B cell (primary cell): ENCODE results near the gene TRIM17. TPM values are rescaled to one million over a fixed set of nuclear protein-coding genes. Genes with fewer than 3 reads are reported as not detected.

ENCODE experiments used
- ATAC-seq: fragments of 200-7000 bp; cut with Tn5 transposase; one replicate; pipeline ENCODE4 v1.10.0; 2021; ENCODE audit warnings: low read depth, mild to moderate bottlenecking, moderate number of reproducible peaks, moderate library complexity
- CTCF ChIA-PET: fragments of 350-600 bp; sonication (Branson Sonifier 250); formaldehyde crosslinking; loops from one replicate; lab custom pipeline; 2021; ENCODE audit warnings: antibody characterized with exemption, inconsistent platforms; lab: Charles Lee
- POLR2A ChIA-PET: fragments of 350-600 bp; sonication (Branson Sonifier 250); formaldehyde crosslinking; loops from one replicate; lab custom pipeline; 2021; ENCODE audit warnings: antibody characterized with exemption; lab: Charles Lee
- DNase-seq: peaks from one replicate; pipeline ENCODE4 v3.0.0; 2013
- H2AFZ ChIP-seq: 2 replicates; pipeline ENCODE4 v1.6.1; 2012; ENCODE audit warnings: mild to moderate bottlenecking, low read depth, low read length; ENCODE audit not compliant: insufficient read depth, poor library complexity, severe bottlenecking
- H3K27ac ChIP-seq, 2 donors: 1 replicate in 1 of 2; 2 replicates in 1 of 2; pipeline ENCODE4 v1.5.1; 2012 to 2013; ENCODE audit warnings: low read length in 2 of 2, mild to moderate bottlenecking in 2 of 2, moderate library complexity in 1 of 2
- H3K27me3 ChIP-seq, 4 experiments: fragments of 200-600 bp in 1 of 4; sonication (generic) in 1 of 4; replicated peaks in 1 of 4; 1 replicate in 2 of 4; 2 replicates in 2 of 4; pipeline versions ENCODE4 v1.6.1 to v1.7.0; 2013 to 2016; ENCODE audit warnings: low read length in 3 of 4, mild to moderate bottlenecking in 2 of 4, mixed read lengths in 1 of 4, moderate library complexity in 1 of 4; ENCODE audit not compliant: insufficient read depth in 4 of 4, control insufficient read depth in 3 of 4; ENCODE audit errors: control extremely low read depth in 1 of 4
- H3K36me3 ChIP-seq, 2 experiments: replicated peaks in 1 of 2; 1 replicate in 1 of 2; 2 replicates in 1 of 2; pipeline versions ENCODE4 v1.6.1 to v1.7.1; 2013; ENCODE audit warnings: low read length in 1 of 2; ENCODE audit not compliant: insufficient read depth in 2 of 2, control insufficient read depth in 1 of 2; ENCODE audit errors: control extremely low read depth in 1 of 2, extremely low read depth in 1 of 2
- H3K4me1 ChIP-seq, 2 donors: fragments of 200-600 bp in 1 of 2; sonication (generic) in 1 of 2; 1 replicate in 1 of 2; 2 replicates in 1 of 2; pipeline versions ENCODE4 v1.5.1 to v1.6.1; 2013 to 2017; ENCODE audit warnings: low read length in 2 of 2; ENCODE audit not compliant: control insufficient read depth in 2 of 2, insufficient read depth in 2 of 2
- H3K4me2 ChIP-seq: replicated peaks from 2 replicates; pipeline ENCODE3; 2012; ENCODE audit warnings: mild to moderate bottlenecking, low read depth, low read length; ENCODE audit not compliant: poor library complexity, severe bottlenecking
- H3K4me3 ChIP-seq, 5 experiments: fragments of 200-600 bp in 1 of 5; sonication (generic) in 1 of 5; 1 replicate in 3 of 5; 2 replicates in 2 of 5; pipeline versions ENCODE4 v1.5.1 to v1.7.0; 2011 to 2016; ENCODE audit warnings: low read length in 4 of 5, mild to moderate bottlenecking in 4 of 5, low read depth in 2 of 5, control low read depth in 1 of 5, moderate library complexity in 1 of 5; ENCODE audit not compliant: insufficient read depth in 1 of 5; ENCODE audit errors: control extremely low read depth in 1 of 5, extremely low read depth in 1 of 5
- H3K79me2 ChIP-seq: fragments of 200-600 bp; sonication (generic); one replicate; pipeline ENCODE4 v1.6.0; 2016; ENCODE audit warnings: low read length; ENCODE audit not compliant: control insufficient read depth, insufficient read depth
- H3K9ac ChIP-seq: fragments of 200-600 bp; sonication (generic); 2 replicates; pipeline ENCODE4 v1.6.1; 2017; ENCODE audit warnings: mild to moderate bottlenecking, low read length, moderate library complexity
- H3K9me3 ChIP-seq, 3 donors: one replicate each; pipeline versions ENCODE4 v1.6.1 to v1.7.1; 2013; ENCODE audit warnings: low read length in 2 of 3; ENCODE audit not compliant: control insufficient read depth in 2 of 3, insufficient read depth in 1 of 3; ENCODE audit errors: control extremely low read depth in 1 of 3
- H4K20me1 ChIP-seq: 2 replicates; pipeline ENCODE4 v1.6.0; 2012; ENCODE audit warnings: mild to moderate bottlenecking, low read length; ENCODE audit not compliant: insufficient read depth, control insufficient read depth, poor library complexity, severe bottlenecking
- H3K27ac Mint-ChIP-seq: one replicate; pipeline ENCODE4 v1.8.0; 2021; ENCODE audit warnings: mixed read lengths
- H3K27me3 Mint-ChIP-seq: one replicate; pipeline ENCODE4 v1.8.0; 2021; ENCODE audit warnings: mixed read lengths
- H3K4me1 Mint-ChIP-seq: one replicate; pipeline ENCODE4 v1.8.0; 2021; ENCODE audit warnings: mixed read lengths
- H3K4me3 Mint-ChIP-seq: one replicate; pipeline ENCODE4 v1.8.0; 2021; ENCODE audit warnings: mixed read lengths
- H3K9me3 Mint-ChIP-seq: one replicate; pipeline ENCODE4 v1.8.0; 2022; ENCODE audit warnings: mixed read lengths; ENCODE audit not compliant: insufficient read depth
- EZH2 ChIP-seq: IDR thresholded peaks from 2 replicates; pipeline ENCODE4 v1.6.1; 2012; ENCODE audit warnings: borderline replicate concordance, low read depth, mild to moderate bottlenecking, moderate library complexity, low read length; ENCODE audit not compliant: insufficient read depth, poor library complexity, severe bottlenecking
- WGBS: methylation state at CpG from one replicate; pipeline ENCODE4 v1.1.5; 2013; ENCODE audit warnings: missing lambda C conversion rate; ENCODE audit not compliant: insufficient coverage; 5-methylcytosine and 5-hydroxymethylcytosine counted together
- intact Hi-C: fragments of 100-400 bp; cut with micrococcal nuclease; formaldehyde crosslinking; loops from one replicate; pipeline ENCODE4 v1.10.0; 2022
- polyA plus RNA-seq: library from polyadenylated mRNA; depleted of rRNA; stranded (reverse); fragments of >200 nt; gene quantifications from 2 replicates; pipeline ENCODE4 v1.2.3, GENCODE V29; 2012
- total RNA-seq, 2 donors: library from RNA; stranded (reverse); fragments of 120-200 nt in 1 of 2; gene quantifications; 1 replicate in 1 of 2; 2 replicates in 1 of 2; pipeline versions ENCODE4 v1.2.3 to v1.2.4, GENCODE V29; 2013 to 2022
- TF ChIP-seq, protein P1 (sequence below): fragments of 200-600 bp; IDR thresholded peaks from one replicate; pipeline ENCODE4 v1.8.0; 2022; ENCODE audit warnings: antibody characterized with exemption, mild to moderate bottlenecking

TRIM17 gene
- total and polyA plus RNA-seq, 2 donors (not counting 1 experiment from before 2014, with no cell fraction given): not detected

DNA sequence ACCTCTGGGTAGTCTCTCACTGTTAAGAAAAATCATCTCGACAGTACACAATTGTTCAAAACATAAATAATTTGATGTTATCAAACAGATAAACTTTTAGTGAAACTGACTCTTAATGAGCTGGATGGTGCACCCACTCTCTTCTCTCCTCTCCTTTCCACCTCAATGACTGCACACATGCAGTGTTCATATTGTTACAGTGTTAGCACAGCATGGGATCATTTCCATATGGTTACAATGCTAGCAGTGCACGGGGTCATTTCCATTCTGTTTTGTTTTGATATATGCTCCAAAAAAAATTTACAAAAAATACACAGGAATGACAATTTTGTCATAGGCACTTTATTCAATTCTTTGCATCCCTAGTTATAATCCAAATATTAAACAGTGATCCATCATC, 44.2 kb upstream of the TRIM17 start:
- no peaks in the 10 kb centered on the region for H3K36me3 ChIP-seq
- H3K4me3 ChIP-seq: no peak overlapping the region
- no peak overlapping the region for H3K27ac ChIP-seq
- peaks cover 0 to 21% (median 0%) of the 10 kb centered on the region in 3 donors for H3K9me3 ChIP-seq
- Mint-ChIP-seq H3K27me3 (peaks cover 56% of the 10 kb centered on the region), H3K9me3 (no peaks in the 10 kb centered on the region), H3K27ac (no peak overlapping the region), H3K4me3 (peak overlapping the region; percentile 53), H3K4me1 (peaks cover 51% of the 10 kb centered on the region)
- no peak overlapping the region for H3K4me2 ChIP-seq
- ChIA-PET CTCF (no interaction called here), POLR2A (no interaction called here)
- no peaks in the 10 kb centered on the region for H3K79me2 ChIP-seq
- ATAC-seq (no peak), DNase-seq (no peak)
- peaks cover 46 to 49% of the 10 kb centered on the region in 2 donors for H3K4me1 ChIP-seq
- WGBS: no CpG with 5 or more reads among the region's 2 CpGs
- no peak overlapping the region for H3K9ac ChIP-seq
- H2AFZ ChIP-seq: no peak overlapping the region
- H4K20me1 ChIP-seq: no peaks in the 10 kb centered on the region
- TF ChIP-seq EZH2: no peak
- TF ChIP-seq, protein P1, sequence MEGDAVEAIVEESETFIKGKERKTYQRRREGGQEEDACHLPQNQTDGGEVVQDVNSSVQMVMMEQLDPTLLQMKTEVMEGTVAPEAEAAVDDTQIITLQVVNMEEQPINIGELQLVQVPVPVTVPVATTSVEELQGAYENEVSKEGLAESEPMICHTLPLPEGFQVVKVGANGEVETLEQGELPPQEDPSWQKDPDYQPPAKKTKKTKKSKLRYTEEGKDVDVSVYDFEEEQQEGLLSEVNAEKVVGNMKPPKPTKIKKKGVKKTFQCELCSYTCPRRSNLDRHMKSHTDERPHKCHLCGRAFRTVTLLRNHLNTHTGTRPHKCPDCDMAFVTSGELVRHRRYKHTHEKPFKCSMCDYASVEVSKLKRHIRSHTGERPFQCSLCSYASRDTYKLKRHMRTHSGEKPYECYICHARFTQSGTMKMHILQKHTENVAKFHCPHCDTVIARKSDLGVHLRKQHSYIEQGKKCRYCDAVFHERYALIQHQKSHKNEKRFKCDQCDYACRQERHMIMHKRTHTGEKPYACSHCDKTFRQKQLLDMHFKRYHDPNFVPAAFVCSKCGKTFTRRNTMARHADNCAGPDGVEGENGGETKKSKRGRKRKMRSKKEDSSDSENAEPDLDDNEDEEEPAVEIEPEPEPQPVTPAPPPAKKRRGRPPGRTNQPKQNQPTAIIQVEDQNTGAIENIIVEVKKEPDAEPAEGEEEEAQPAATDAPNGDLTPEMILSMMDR: no peak
- intact Hi-C loops: no loop called here
- peaks cover 0 to 70% (median 34%) of the 10 kb centered on the region in 4 experiments for H3K27me3 ChIP-seq

DNA sequence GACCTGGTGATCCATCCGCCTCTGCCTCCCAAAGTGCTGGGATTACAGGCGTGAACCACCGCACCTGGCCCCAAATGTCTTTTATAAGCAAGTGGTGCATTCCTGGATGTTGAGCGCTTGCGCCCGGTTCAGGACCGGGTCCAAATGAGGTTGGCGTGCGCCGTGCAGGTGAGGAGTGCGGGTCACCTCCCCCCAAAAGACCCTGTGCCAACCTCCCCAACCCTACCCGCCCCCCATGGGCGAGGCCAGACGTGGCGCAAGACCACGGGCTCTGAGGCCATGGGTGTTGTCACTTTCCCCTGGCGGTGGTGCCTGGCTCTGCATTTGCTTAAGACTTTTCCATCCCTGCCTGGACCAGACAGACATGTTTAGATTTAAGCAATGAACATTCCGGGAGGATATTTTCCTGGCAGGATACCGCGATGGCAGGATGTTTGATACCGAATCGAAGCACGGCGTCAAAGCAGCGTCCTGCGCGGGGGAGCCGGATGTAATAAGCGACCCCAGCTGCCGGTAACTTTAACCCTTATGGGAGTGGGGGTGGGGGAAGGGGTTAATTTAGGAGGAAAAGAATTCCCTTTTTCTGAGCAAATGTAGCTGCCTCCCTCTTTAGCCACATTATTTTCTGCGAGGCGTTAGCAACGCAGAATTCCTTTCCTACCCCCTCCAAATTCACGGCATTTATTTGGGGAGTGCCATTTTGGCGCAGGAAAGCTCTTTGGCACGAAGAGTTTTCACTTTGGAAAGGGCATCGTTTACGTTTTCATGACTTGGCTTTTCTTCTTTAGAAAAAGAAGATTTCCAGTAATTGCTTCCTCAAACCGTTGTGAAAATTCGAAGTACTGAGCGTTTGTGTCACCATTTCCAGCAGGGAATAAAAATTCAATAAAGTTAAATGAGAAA, 42.7 kb upstream of the TRIM17 start:
- Mint-ChIP-seq H3K4me3 (peak overlapping the region; percentile 92), H3K4me1 (peaks cover 40% of the 10 kb centered on the region), H3K9me3 (no peaks in the 10 kb centered on the region), H3K27ac (peak overlapping the region; percentile 68), H3K27me3 (peaks cover 49% of the 10 kb centered on the region)
- peak overlapping the region; percentile 61 for H2AFZ ChIP-seq
- 10% methylated on average over 41 of the region's 41 CpGs for WGBS
- H3K9ac ChIP-seq: peak overlapping the region; percentile 62
- ChIA-PET POLR2A (interaction anchor here (0.7 to 2.2 kb wide), 4 partner anchors 27 to 340 kb away, joined by 3 to 14 read pairs (median 8); partner anchors contain the start of gene RNF187), CTCF (interaction anchor here (0.7 to 1.5 kb wide), 4 partner anchors 27 to 1909 kb away, joined by 3 to 7 read pairs (median 4); partner anchors contain the start of gene RNF187)
- H3K27ac ChIP-seq: no peak overlapping the region
- H3K4me3 ChIP-seq: peak overlapping the region in 4 of 5 experiments; percentile 44 to 58 (median 48)
- H3K79me2 ChIP-seq: no peaks in the 10 kb centered on the region
- peaks cover 0 to 16% (median 0%) of the 10 kb centered on the region in 3 donors for H3K9me3 ChIP-seq
- H3K4me2 ChIP-seq: peak overlapping the region; percentile 71
- no peak for ATAC-seq
- H4K20me1 ChIP-seq: no peaks in the 10 kb centered on the region
- H3K4me1 ChIP-seq: peaks cover 33 to 38% of the 10 kb centered on the region in 2 donors
- DNase-seq: peak; percentile 59
- H3K36me3 ChIP-seq: no peaks in the 10 kb centered on the region
- H3K27me3 ChIP-seq: peaks cover 0 to 56% (median 23%) of the 10 kb centered on the region in 4 experiments
- intact Hi-C loops: no loop called here
- TF ChIP-seq, protein P1: peak; percentile 62
- TF ChIP-seq EZH2: no peak
